ENCODE results near the gene GRB10.
"Not testable (repeated sequence)": the region's sequence is repeated elsewhere in the genome, so short reads cannot be mapped to it uniquely, and the experiment has no call there.

GRB10 gene

GRCh38 chr7:50778189-50778588 lies 4.5 kb downstream of the GRB10 start:
- Histone ChIP-seq H3K4me3 (ENCODE audit: low read depth, low read length) (no peak overlapping the region), H3K4me1 (no peaks in the 10 kb centered on the region), H3K36me3 (no peaks in the 10 kb centered on the region), H3K27me3 (peaks cover 22% of the 10 kb centered on the region), H3K9me3 (no peaks in the 10 kb centered on the region)
- no peak for DNase-seq
- no peak for TF ChIP-seq CTCF (IDR thresholded peaks at IDR 0.05; ENCODE audit: low read depth, low read length)

GRCh38 chr7:50775836-50776235 lies 6.9 kb downstream of the GRB10 start:
- Histone ChIP-seq H3K27me3 (no peaks in the 10 kb centered on the region; the same call in 1 of the 2 replicates), H3K4me1 (no peaks in the 10 kb centered on the region), H3K4me3 (ENCODE audit: low read depth, low read length) (no peak overlapping the region)

GRCh38 chr7:50775231-50775630 lies 7.5 kb downstream of the GRB10 start:
- H3K9me3 ChIP-seq, result no peaks in the 10 kb centered on the region
- no peak for TF ChIP-seq CTCF (IDR thresholded peaks at IDR 0.05; ENCODE audit: low read depth, low read length)

More at GRCh38 chr7:50775836-50776235, 6.9 kb downstream of the GRB10 start:
- no peak for DNase-seq
- no peak for TF ChIP-seq CTCF (IDR thresholded peaks at IDR 0.05; ENCODE audit: low read depth, low read length)
- no peaks in the 10 kb centered on the region for H3K9me3 ChIP-seq
- no peaks in the 10 kb centered on the region for H3K36me3 ChIP-seq

GRCh38 chr7:50774319-50774718 lies 8.4 kb downstream of the GRB10 start:
- no peaks in the 10 kb centered on the region for H3K36me3 ChIP-seq
- no peak for TF ChIP-seq CTCF (IDR thresholded peaks at IDR 0.05; ENCODE audit: low read depth, low read length)
- no peak for DNase-seq
- H3K4me1 ChIP-seq, result no peaks in the 10 kb centered on the region
- no peaks in the 10 kb centered on the region for H3K9me3 ChIP-seq
- no peak overlapping the region for H3K4me3 ChIP-seq (ENCODE audit: low read depth, low read length)
- no peaks in the 10 kb centered on the region for H3K27me3 ChIP-seq

More at GRCh38 chr7:50775231-50775630, 7.5 kb downstream of the GRB10 start:
- no peak for DNase-seq
- Histone ChIP-seq H3K4me1 (no peaks in the 10 kb centered on the region), H3K27me3 (no peaks in the 10 kb centered on the region), H3K4me3 (ENCODE audit: low read depth, low read length) (no peak overlapping the region), H3K36me3 (no peaks in the 10 kb centered on the region)

GRCh38 chr7:50773071-50773470 lies 9.6 kb downstream of the GRB10 start:
- H3K4me3 ChIP-seq (ENCODE audit: low read depth, low read length); H3K9me3 ChIP-seq; H3K27me3 ChIP-seq; H3K4me1 ChIP-seq; DNase-seq; H3K36me3 ChIP-seq: not testable (repeated sequence)

GRCh38 chr7:50771120-50772002 lies 11.3 kb downstream of the GRB10 start:
- Histone ChIP-seq H3K27me3 (no peaks in the 10 kb centered on the region), H3K4me1 (no peaks in the 10 kb centered on the region), H3K36me3 (no peaks in the 10 kb centered on the region), H3K4me3 (ENCODE audit: low read depth, low read length) (no peak overlapping the region), H3K9me3 (no peaks in the 10 kb centered on the region)
- TF ChIP-seq CTCF (IDR thresholded peaks at IDR 0.05; ENCODE audit: low read depth, low read length), result no peak
- DNase-seq, result no peak

All from BE2C (cell line).